GM12878 (cell line): Measurements from ENCODE around the gene PKN3. TPM values are rescaled to one million over a fixed set of nuclear protein-coding genes. Genes with fewer than 3 reads are reported as not detected.

Experiments used
- ATAC-seq: fragments of 200-7000 bp; cut with Tn5 transposase; 3 replicates; pipeline ENCODE4 v1.9.1; 2020; ENCODE audit warnings: mild to moderate bottlenecking, moderate library complexity
- BruUV-seq: library from RNA; stranded (reverse); fragments of 400-500 nt; replicated peaks from 2 replicates; lab custom pipeline; 2021; lab: Mats Ljungman, UMichigan
- CTCF ChIA-PET: fragments of 300-600 bp; sonication (Branson Sonifier 250); formaldehyde crosslinking; extraction: SDS; loops from one replicate; lab custom pipeline; 2021; ENCODE audit warnings: inconsistent platforms; lab: Yijun Ruan, JAX
- POLR2A ChIA-PET: fragments of 350-600 bp; formaldehyde crosslinking; extraction: SDS; loops from one replicate; lab custom pipeline; 2021; ENCODE audit warnings: inconsistent platforms; lab: Charles Lee
- RAD21 ChIA-PET: fragments of 300-600 bp; sonication (Branson Sonifier 250); formaldehyde crosslinking; loops from one replicate; lab custom pipeline; 2023; ENCODE audit warnings: antibody characterized with exemption; ENCODE audit not compliant: unreplicated experiment; lab: Charles Lee
- SMC1A ChIA-PET: fragments of 300-600 bp; sonication (Branson Sonifier 250); formaldehyde crosslinking; loops from one replicate; lab custom pipeline; 2023; ENCODE audit not compliant: unreplicated experiment, uncharacterized antibody; lab: Charles Lee
- DNase-seq: peaks from one replicate; pipeline ENCODE4 v3.0.0-alpha.2; 2011; ENCODE audit warnings: low read depth, low spot score
- FAIRE-seq: peaks from 3 replicates; lab custom pipeline; 2011; peaks lifted over from hg19 to GRCh38; lab: Jason Lieb, UNC
- H2AFZ ChIP-seq: 2 replicates; pipeline ENCODE4 v1.6.0; 2011; ENCODE audit warnings: low read depth, low read length, control low read depth; ENCODE audit not compliant: control insufficient read depth
- H3K27ac ChIP-seq: 2 replicates; pipeline ENCODE4 v1.5.1; 2011; ENCODE audit warnings: control low read depth; ENCODE audit not compliant: control insufficient read depth, insufficient read depth
- H3K27me3 ChIP-seq, 2 experiments: replicated peaks in 1 of 2; 2 replicates each; pipeline versions ENCODE4 v1.6.0 to v1.6.1; 2011; ENCODE audit warnings: low read length in 1 of 2; ENCODE audit not compliant: control insufficient read depth in 2 of 2, insufficient read depth in 2 of 2
- H3K36me3 ChIP-seq, 2 experiments: 2 replicates each; pipeline ENCODE4 v1.5.1; 2011; ENCODE audit warnings: low read length in 1 of 2; ENCODE audit not compliant: control insufficient read depth in 2 of 2, insufficient read depth in 2 of 2
- H3K4me1 ChIP-seq: 2 replicates; pipeline ENCODE4 v1.6.1; 2011; ENCODE audit warnings: mild to moderate bottlenecking, low read length, moderate library complexity, mixed read lengths; ENCODE audit not compliant: control insufficient read depth, insufficient read depth
- H3K4me2 ChIP-seq: 2 replicates; pipeline ENCODE4 v1.6.0; 2011; ENCODE audit warnings: control low read depth; ENCODE audit not compliant: control insufficient read depth, insufficient read depth
- H3K4me3 ChIP-seq: fragments of 200-600 bp; sonication (generic); 2 replicates; pipeline ENCODE4 v1.5.1; 2016
- H3K79me2 ChIP-seq: 2 replicates; pipeline ENCODE4 v1.6.0; 2011; ENCODE audit warnings: low read length; ENCODE audit not compliant: control insufficient read depth, insufficient read depth
- H3K9ac ChIP-seq: 2 replicates; pipeline ENCODE4 v1.8.0; 2011; ENCODE audit warnings: low read length, control low read depth, mixed read lengths; ENCODE audit not compliant: control insufficient read depth, insufficient read depth
- H3K9me3 ChIP-seq: replicated peaks from 3 replicates; pipeline ENCODE4 v1.5.1; 2011; ENCODE audit warnings: mild to moderate bottlenecking, low read length; ENCODE audit not compliant: control insufficient read depth, insufficient read depth
- H4K20me1 ChIP-seq: 2 replicates; pipeline ENCODE4 v1.6.0; 2011; ENCODE audit not compliant: control insufficient read depth, insufficient read depth
- ASH2L ChIP-seq: fragments of 300-600, 200-600 bp; sonication (generic); IDR thresholded peaks from 2 replicates; pipeline ENCODE4 v1.6.1; 2017; ENCODE audit warnings: low read depth, mild to moderate bottlenecking, borderline replicate concordance
- CREB1 ChIP-seq: IDR thresholded peaks from 2 replicates; pipeline ENCODE4 v1.6.1; 2012; ENCODE audit warnings: low read depth, mild to moderate bottlenecking, inconsistent platforms
- CTCF ChIP-seq, 3 experiments: IDR thresholded peaks in 2 of 3; conservative IDR thresholded peaks in 1 of 3; 2 replicates each; pipeline ENCODE4 v1.5.1; 2011; ENCODE audit warnings: low read depth in 3 of 3, low read length in 3 of 3, mild to moderate bottlenecking in 3 of 3, control low read depth in 2 of 3, moderate library complexity in 2 of 3, inconsistent platforms in 1 of 3, mixed read lengths in 1 of 3; ENCODE audit not compliant: control insufficient read depth in 2 of 3, insufficient read depth in 1 of 3; ENCODE audit errors: extremely low read depth in 1 of 3
- JUND ChIP-seq: IDR thresholded peaks from 2 replicates; pipeline ENCODE4 v1.6.1; 2012; ENCODE audit warnings: low read depth, mild to moderate bottlenecking, low read length, improper control_type of control experiment, moderate library complexity
- POLR2AphosphoS2 ChIP-seq: IDR thresholded peaks from 2 replicates; pipeline ENCODE4 v1.6.1; 2011; ENCODE audit warnings: low read depth, mild to moderate bottlenecking, low read length, improper control_type of control experiment, moderate library complexity
- POU2F2 ChIP-seq: IDR thresholded peaks from 3 replicates; pipeline ENCODE4 v1.6.1; 2011; ENCODE audit warnings: low read depth, mild to moderate bottlenecking, low read length, borderline replicate concordance
- RAD51 ChIP-seq: fragments of 450-650 bp; IDR thresholded peaks from 2 replicates; pipeline ENCODE4 v1.6.1; 2016; ENCODE audit warnings: moderate library complexity, mild to moderate bottlenecking, inconsistent platforms
- TCF3 ChIP-seq: IDR thresholded peaks from 2 replicates; pipeline ENCODE4 v1.6.1; 2012; ENCODE audit warnings: low read depth, mild to moderate bottlenecking, low read length, borderline replicate concordance; ENCODE audit not compliant: insufficient read depth
- USF1 ChIP-seq: IDR thresholded peaks from 2 replicates; pipeline ENCODE4 v1.6.1; 2011; ENCODE audit warnings: borderline replicate concordance, low read depth, mild to moderate bottlenecking, moderate library complexity, mixed read lengths, low read length; ENCODE audit not compliant: insufficient read depth; ENCODE audit errors: extremely low read length
- WRNIP1 ChIP-seq: IDR thresholded peaks from 2 replicates; pipeline ENCODE4 v1.6.1; 2011; ENCODE audit warnings: low read depth, low read length, improper control_type of control experiment, borderline replicate concordance
- YBX1 ChIP-seq: fragments of 450-650 bp; IDR thresholded peaks from 2 replicates; pipeline ENCODE4 v1.6.1; 2016; ENCODE audit warnings: antibody characterized with exemption
- ZNF217 ChIP-seq: fragments of 450-650 bp; IDR thresholded peaks from 2 replicates; pipeline ENCODE4 v1.6.1; 2017; ENCODE audit warnings: antibody characterized with exemption, mild to moderate bottlenecking
- ZNF687 ChIP-seq: fragments of 450-650 bp; IDR thresholded peaks from 2 replicates; pipeline ENCODE4 v1.6.1; 2017; ENCODE audit warnings: mild to moderate bottlenecking, moderate library complexity
- ZSCAN29 ChIP-seq: fragments of 450-650 bp; IDR thresholded peaks from 2 replicates; pipeline ENCODE4 v1.6.1; 2017; ENCODE audit warnings: mild to moderate bottlenecking, moderate library complexity
- WGBS: methylation state at CpG from one replicate; pipeline ENCODE4 v1.1.6; 2016; ENCODE audit warnings: low lambda C conversion rate; ENCODE audit not compliant: insufficient replicate concordance, insufficient coverage; ENCODE audit errors: missing lambda C conversion rate; 5-methylcytosine and 5-hydroxymethylcytosine counted together
- in situ Hi-C: fragments of 300-500 bp; cut with MboI; formaldehyde crosslinking; loops from 9 replicates; pipeline ENCODE4 v1.14.3; 2018; ENCODE audit warnings: mixed read lengths
- intact Hi-C: fragments of 100-400 bp; cut with micrococcal nuclease; formaldehyde crosslinking; loops from one replicate; pipeline ENCODE4 v1.14.2; 2022; ENCODE audit not compliant: unreplicated experiment
- polyA plus RNA-seq, 11 experiments: library from polyadenylated mRNA; depleted of rRNA in 4 of 11; unstranded in 6 of 11; stranded (reverse) in 5 of 11; fragments of >200 nt; fragmentation: Nextera tagmentation in 4 of 11; fragmentation: Illumina TruSeq in 1 of 11; extraction: Ambion mirVana in 4 of 11; extraction: Trizol in 1 of 11; gene quantifications; 1 replicate in 1 of 11; 2 replicates in 10 of 11; pipeline versions ENCODE4 v1.2.1 to v1.2.3, GENCODE V29; 2011 to 2016; ENCODE audit warnings: inconsistent platforms in 2 of 11, missing spikeins in 2 of 11, low read depth in 1 of 11
- total RNA-seq, 4 experiments: library from RNA; depleted of rRNA in 3 of 4; stranded (reverse); fragments of >200 nt in 3 of 4; fragmentation: Illumina TruSeq in 1 of 4; extraction: Trizol in 1 of 4; gene quantifications; 2 replicates each; pipeline versions ENCODE4 v1.2.1 to v1.2.3, GENCODE V29; 2013 to 2021

The PKN3 gene
- total and polyA plus RNA-seq, 10 of the 15 experiments (the other 5 are each of a cell fraction or from before 2014, with no cell fraction given): 0.35 to 11.0 (median 3.3) TPM

GRCh38 chr9:128713411-128713780, 11.1 kb downstream of the PKN3 start:
- DNase-seq (no peak), ATAC-seq (no peak), FAIRE-seq (no peak)
- Histone ChIP-seq H2AFZ (no peak overlapping the region), H3K4me3 (no peak overlapping the region), H4K20me1 (no peaks in the 10 kb centered on the region), H3K27ac (no peak overlapping the region), H3K27me3 (no peaks in the 10 kb centered on the region), H3K9me3 (no peaks in the 10 kb centered on the region), H3K36me3 (no peaks in the 10 kb centered on the region), H3K79me2 (no peaks in the 10 kb centered on the region), H3K4me2 (no peak overlapping the region), H3K9ac (no peak overlapping the region), H3K4me1 (no peaks in the 10 kb centered on the region)
- ChIA-PET CTCF (no interaction called here), SMC1A (no interaction called here), RAD21 (no interaction called here), POLR2A (no interaction called here)
- WGBS: 72% methylated on average over 13 of the region's 13 CpGs
- intact Hi-C loops: no loop called here
- in situ Hi-C loops: no loop called here
- TF ChIP-seq CREB1 (no peak), POU2F2 (no peak), RAD51 (no peak), ZNF217 (no peak), USF1 (no peak), WRNIP1 (no peak), JUND (no peak), TCF3 (no peak), CTCF (IDR thresholded peaks at IDR 0.05 in 2 of 3, conservative IDR thresholded peaks at IDR 0.05 in 1 of 3; ENCODE audit: control insufficient read depth in 2 of 3, extremely low read depth in 1 of 3, insufficient read depth in 1 of 3, low read depth in 3 of 3, low read length in 3 of 3) (no peak), POLR2AphosphoS2 (no peak), ZSCAN29 (no peak), ASH2L (no peak), YBX1 (no peak), ZNF687 (no peak)
- no TSS peak for BruUV-seq
